Heart left ventricle (tissue), 13 donors: ENCODE measurements around the gene CDC42EP4.

Source experiments
- POLR2A ChIP-seq, 2 donors: fragments of 450-650 bp; IDR thresholded peaks; one replicate each; pipeline ENCODE4 v1.6.1; 2017; ENCODE audit warnings: antibody characterized with exemption in 2 of 2, mild to moderate bottlenecking in 2 of 2, moderate library complexity in 2 of 2
- TF ChIP-seq, protein P1 (sequence below), 12 donors: fragments of 200-600 bp; sonication (generic) in 4 of 12; IDR thresholded peaks; one replicate each; pipeline versions ENCODE4 v1.5.0 to v1.8.0; 2018 to 2022; ENCODE audit warnings: antibody characterized with exemption in 12 of 12, mild to moderate bottlenecking in 5 of 12
- donor health status: ischemic (EF 13 %, LVEDD 7.1; RV severe dilation, severe dysfunction).
- donor health status: DM: no; HTN: yes; CAD: no.
- donor health status: DM: no; HTN: no; CAD: no.
- donor health status: ischemic (EF 25% LVEDD 6.9; RV normal size, moderate dysfunction).
- donor health status: ischemic (EF 25% LVEDD 5.7; RV mildly dilated, moderate dysfunction).
- donor health status: ischemic (EF 35%, LVEDD 5.7; RV mildly dilated, moderate dysfunction).
- donor health status: nonischemic (EF 11% LVEDD 7.7; RV severe dilation, severe dysfunction).
- donor health status: DM: yes; HTN: yes; CAD: no.
- donor health status: PGD.
- donor health status: ischemic (EF 29% LVEDD 5.4; RV normal size, mild dysfunction).
- donor health status: nonischemic (EF 23%, LVEDD 6.1; RV moderate dilation, normal function).

GRCh38 chr17:73255671-73256181, 56.1 kb downstream of the CDC42EP4 start:
- TF ChIP-seq, protein P1, sequence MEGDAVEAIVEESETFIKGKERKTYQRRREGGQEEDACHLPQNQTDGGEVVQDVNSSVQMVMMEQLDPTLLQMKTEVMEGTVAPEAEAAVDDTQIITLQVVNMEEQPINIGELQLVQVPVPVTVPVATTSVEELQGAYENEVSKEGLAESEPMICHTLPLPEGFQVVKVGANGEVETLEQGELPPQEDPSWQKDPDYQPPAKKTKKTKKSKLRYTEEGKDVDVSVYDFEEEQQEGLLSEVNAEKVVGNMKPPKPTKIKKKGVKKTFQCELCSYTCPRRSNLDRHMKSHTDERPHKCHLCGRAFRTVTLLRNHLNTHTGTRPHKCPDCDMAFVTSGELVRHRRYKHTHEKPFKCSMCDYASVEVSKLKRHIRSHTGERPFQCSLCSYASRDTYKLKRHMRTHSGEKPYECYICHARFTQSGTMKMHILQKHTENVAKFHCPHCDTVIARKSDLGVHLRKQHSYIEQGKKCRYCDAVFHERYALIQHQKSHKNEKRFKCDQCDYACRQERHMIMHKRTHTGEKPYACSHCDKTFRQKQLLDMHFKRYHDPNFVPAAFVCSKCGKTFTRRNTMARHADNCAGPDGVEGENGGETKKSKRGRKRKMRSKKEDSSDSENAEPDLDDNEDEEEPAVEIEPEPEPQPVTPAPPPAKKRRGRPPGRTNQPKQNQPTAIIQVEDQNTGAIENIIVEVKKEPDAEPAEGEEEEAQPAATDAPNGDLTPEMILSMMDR (IDR thresholded peaks at IDR 0.05), result peak; percentile 93 to 100 (median 98)
- no peak for TF ChIP-seq POLR2A (IDR thresholded peaks at IDR 0.05)
